CD4-positive, alpha-beta T cell treated with Interleukin-4 for 1 hour (primary cell): ENCODE measurements around the gene DBF4.
"Not testable (repeated sequence)": the region's sequence is repeated elsewhere in the genome, so short reads cannot be mapped to it uniquely, and the experiment has no call there.

Experiments used
- DNase-seq, 2 donors: peaks; one replicate each; pipeline ENCODE4 v3.0.0-alpha.2; 2020 to 2022

The DBF4 gene

GRCh38 chr7:87882151-87882937, 6.1 kb downstream of the DBF4 start:
- DNase-seq = no peak

GRCh38 chr7:87885018-87885417, 8.7 kb downstream of the DBF4 start:
- no peak for DNase-seq

GRCh38 chr7:87886875-87887274, 10.6 kb downstream of the DBF4 start:
- DNase-seq = peak in 1 of 2 donors; percentile 65

- DNase-seq = no peak
Observed at GRCh38 chr7:87895363-87895762, 19.1 kb downstream of the DBF4 start.

GRCh38 chr7:87899255-87899654, 23.0 kb downstream of the DBF4 start:
- no peak for DNase-seq

- DNase-seq = not testable (repeated sequence)
Observed at GRCh38 chr7:87907136-87907906, 31.0 kb downstream of the DBF4 start.

- DNase-seq = not testable (repeated sequence)
Observed at GRCh38 chr7:87908814-87909213, 32.5 kb downstream of the DBF4 start.

- no peak for DNase-seq
Observed at GRCh38 chr7:87912121-87912520, 35.8 kb downstream of the DBF4 start.

- no peak for DNase-seq
Observed at GRCh38 chr7:87918740-87919139, 42.4 kb downstream of the DBF4 start.

- no peak for DNase-seq
Observed at GRCh38 chr7:87919875-87920274, 43.6 kb downstream of the DBF4 start.

GRCh38 chr7:87920578-87920977, 44.3 kb downstream of the DBF4 start:
- no peak for DNase-seq

GRCh38 chr7:87922759-87923395, 46.6 kb downstream of the DBF4 start:
- not testable (repeated sequence) for DNase-seq

GRCh38 chr7:87926581-87927461, 50.5 kb downstream of the DBF4 start:
- no peak for DNase-seq

- no peak for DNase-seq
Observed at GRCh38 chr7:87933605-87933952, 57.3 kb downstream of the DBF4 start.

- peak; percentile 87 to 88 for DNase-seq
Observed at GRCh38 chr7:87933953-87934698, 57.8 kb downstream of the DBF4 start, which contains the start of gene ADAM22. Gene ADAM22 (plus strand): TSS chr7:87934251. CDS start chr7:87934466, 215 bp downstream.

- peak in 1 of 2 donors; percentile 15 for DNase-seq
Observed at GRCh38 chr7:87934699-87935383, 58.5 kb downstream of the DBF4 start.

GRCh38 chr7:87935384-87935706, 59.1 kb downstream of the DBF4 start:
- no peak for DNase-seq

- no peak for DNase-seq
Observed at GRCh38 chr7:87941138-87941537, 64.8 kb downstream of the DBF4 start.

- no peak for DNase-seq
Observed at GRCh38 chr7:87944547-87944946, 68.3 kb downstream of the DBF4 start.

- not testable (repeated sequence) for DNase-seq
Observed at GRCh38 chr7:87945926-87946325, 69.6 kb downstream of the DBF4 start.

GRCh38 chr7:87948371-87948770, 72.1 kb downstream of the DBF4 start:
- DNase-seq = no peak
